ENCODE results near the gene SLC25A53. TPM values are rescaled to one million over a fixed set of nuclear protein-coding genes. Genes with fewer than 3 reads are reported as not detected.

SLC25A53 gene
- total RNA-seq, 2 donors from 2014 or later = 11.4 to 12.9 TPM

- H3K4me1 ChIP-seq (ENCODE audit: control insufficient read depth in 1 of 2, low read depth in 2 of 2) = no peaks in the 10 kb centered on the region
- no peak for TF ChIP-seq CTCF (IDR thresholded peaks at IDR 0.05)
- no peaks in the 10 kb centered on the region for H3K27me3 ChIP-seq (replicated peaks; ENCODE audit: insufficient read depth)
- ATAC-seq (ENCODE audit: insufficient number of reproducible peaks, low FRiP score, low read depth) (no peak), DNase-seq (ENCODE audit: low spot score) (no peak)
- H3K27ac ChIP-seq = no peak overlapping the region
- H3K4me3 ChIP-seq = no peak overlapping the region
- no peaks in the 10 kb centered on the region for H3K36me3 ChIP-seq
- H3K9me3 ChIP-seq = no peaks in the 10 kb centered on the region
Observed at GRCh38 chrX:104105330-104106262, 51.2 kb downstream of the SLC25A53 start.

GRCh38 chrX:104104676-104105075, 52.1 kb downstream of the SLC25A53 start:
- Histone ChIP-seq H3K27me3 (replicated peaks; ENCODE audit: insufficient read depth) (no peaks in the 10 kb centered on the region), H3K4me1 (ENCODE audit: control insufficient read depth in 1 of 2, low read depth in 2 of 2) (no peaks in the 10 kb centered on the region), H3K36me3 (no peaks in the 10 kb centered on the region), H3K9me3 (no peaks in the 10 kb centered on the region), H3K4me3 (no peak overlapping the region), H3K27ac (no peak overlapping the region)
- no peak for TF ChIP-seq CTCF (IDR thresholded peaks at IDR 0.05)
- DNase-seq (ENCODE audit: low spot score) (no peak), ATAC-seq (ENCODE audit: insufficient number of reproducible peaks, low FRiP score, low read depth) (no peak)

GRCh38 chrX:104098919-104099318, 57.9 kb downstream of the SLC25A53 start:
- TF ChIP-seq CTCF (IDR thresholded peaks at IDR 0.05) = no peak
- no peaks in the 10 kb centered on the region for H3K27me3 ChIP-seq (replicated peaks; ENCODE audit: insufficient read depth)
- H3K27ac ChIP-seq = no peak overlapping the region
- ATAC-seq (ENCODE audit: insufficient number of reproducible peaks, low FRiP score, low read depth) (no peak), DNase-seq (ENCODE audit: low spot score) (no peak)
- no peaks in the 10 kb centered on the region for H3K4me1 ChIP-seq (ENCODE audit: control insufficient read depth in 1 of 2, low read depth in 2 of 2)
- H3K4me3 ChIP-seq = no peak overlapping the region
- no peaks in the 10 kb centered on the region for H3K9me3 ChIP-seq
- H3K36me3 ChIP-seq = no peaks in the 10 kb centered on the region

GRCh38 chrX:104098151-104098808, 58.5 kb downstream of the SLC25A53 start:
- DNase-seq (ENCODE audit: low spot score) = no peak
- ATAC-seq (ENCODE audit: insufficient number of reproducible peaks, low FRiP score, low read depth) = no peak
- Histone ChIP-seq H3K4me3 (no peak overlapping the region), H3K27ac (no peak overlapping the region), H3K27me3 (replicated peaks; ENCODE audit: insufficient read depth) (no peaks in the 10 kb centered on the region), H3K9me3 (no peaks in the 10 kb centered on the region), H3K4me1 (ENCODE audit: control insufficient read depth in 1 of 2, low read depth in 2 of 2) (no peaks in the 10 kb centered on the region), H3K36me3 (no peaks in the 10 kb centered on the region)
- TF ChIP-seq CTCF (IDR thresholded peaks at IDR 0.05) = peak; percentile 44

- no peak for TF ChIP-seq CTCF (IDR thresholded peaks at IDR 0.05)
- Histone ChIP-seq H3K4me1 (ENCODE audit: control insufficient read depth in 1 of 2, low read depth in 2 of 2) (no peaks in the 10 kb centered on the region), H3K27me3 (replicated peaks; ENCODE audit: insufficient read depth) (no peaks in the 10 kb centered on the region), H3K9me3 (no peaks in the 10 kb centered on the region), H3K4me3 (no peak overlapping the region), H3K36me3 (no peaks in the 10 kb centered on the region), H3K27ac (no peak overlapping the region)
- no peak for ATAC-seq (ENCODE audit: insufficient number of reproducible peaks, low FRiP score, low read depth)
- no peak for DNase-seq (ENCODE audit: low spot score)
Observed at GRCh38 chrX:104085919-104086318, 70.9 kb downstream of the SLC25A53 start.

All from thoracic aorta (tissue), 2 donors.